Endothelial cell of umbilical vein (primary cell): ENCODE results near the gene BRF1. TPM values are rescaled to one million over a fixed set of nuclear protein-coding genes. Genes with fewer than 3 reads are reported as not detected.

Experiments
- BruUV-seq: library from RNA; stranded (reverse); fragments of 400-500 nt; replicated peaks from 2 replicates; lab custom pipeline; 2021; lab: Mats Ljungman, UMichigan
- CTCF ChIA-PET: fragments of 300-600, 350-600 bp; sonication (Branson Sonifier 250); formaldehyde crosslinking; loops from one replicate; lab custom pipeline; 2021; ENCODE audit warnings: antibody characterized with exemption, inconsistent platforms; lab: Charles Lee
- POLR2A ChIA-PET: fragments of 300-600, 350-600 bp; sonication (Branson Sonifier 250); formaldehyde crosslinking; loops from one replicate; lab custom pipeline; 2021; ENCODE audit warnings: antibody characterized with exemption, inconsistent platforms; lab: Charles Lee
- DNase-seq: peaks from one replicate; pipeline ENCODE4 v3.0.0-alpha.2; 2011; ENCODE audit warnings: low read depth, low spot score
- FAIRE-seq: peaks from 2 replicates; lab custom pipeline; 2011; peaks lifted over from hg19 to GRCh38; lab: Jason Lieb, UNC
- H2AFZ ChIP-seq: 2 replicates; pipeline ENCODE4 v1.6.0; 2012; ENCODE audit warnings: low read depth, low read length, control low read depth, inconsistent platforms
- H3K27ac ChIP-seq: 2 replicates; pipeline ENCODE4 v1.5.1; 2011; ENCODE audit warnings: low read depth, mild to moderate bottlenecking, control low read depth, low read length, moderate library complexity; ENCODE audit not compliant: insufficient read depth
- H3K27me3 ChIP-seq, 2 experiments: 2 replicates each; pipeline versions ENCODE4 v1.6.0 to v1.6.1; 2011; ENCODE audit warnings: low read length in 2 of 2, mixed read lengths in 1 of 2; ENCODE audit not compliant: control insufficient read depth in 2 of 2, insufficient read depth in 2 of 2
- H3K36me3 ChIP-seq, 2 experiments: 2 replicates in 1 of 2; 3 replicates in 1 of 2; pipeline ENCODE4 v1.5.1; 2011; ENCODE audit warnings: low read length in 2 of 2, mild to moderate bottlenecking in 1 of 2, moderate library complexity in 1 of 2; ENCODE audit not compliant: control insufficient read depth in 2 of 2, insufficient read depth in 2 of 2; ENCODE audit errors: extremely low read depth in 1 of 2
- H3K4me1 ChIP-seq: 3 replicates; pipeline ENCODE4 v1.5.1; 2011; ENCODE audit warnings: mild to moderate bottlenecking, low read length; ENCODE audit not compliant: control insufficient read depth, insufficient read depth; ENCODE audit errors: extremely low read depth
- H3K4me2 ChIP-seq: 2 replicates; pipeline ENCODE4 v1.6.1; 2011; ENCODE audit warnings: low read length, control low read depth, mixed read lengths; ENCODE audit not compliant: insufficient read depth
- H3K4me3 ChIP-seq, 3 experiments: fragments of 200-600 bp in 1 of 3; sonication (generic), shearing (Covaris generic) in 1 of 3; replicated peaks in 1 of 3; 2 replicates each; pipeline ENCODE4 v1.5.1; 2011 to 2016; ENCODE audit warnings: control low read depth in 3 of 3, low read length in 3 of 3, mild to moderate bottlenecking in 2 of 3, inconsistent platforms in 1 of 3, low read depth in 1 of 3, moderate library complexity in 1 of 3; ENCODE audit not compliant: insufficient read depth in 1 of 3
- H3K79me2 ChIP-seq: 2 replicates; pipeline ENCODE4 v1.6.0; 2012; ENCODE audit warnings: low read length, inconsistent platforms; ENCODE audit not compliant: control insufficient read depth, insufficient read depth
- H3K9ac ChIP-seq: replicated peaks from 2 replicates; pipeline ENCODE3; 2011; ENCODE audit warnings: low read length, control low read depth; ENCODE audit not compliant: insufficient read depth; ENCODE audit errors: extremely low read depth
- H3K9me1 ChIP-seq: replicated peaks from 3 replicates; pipeline ENCODE4 v1.6.0; 2011; ENCODE audit warnings: mild to moderate bottlenecking, low read length; ENCODE audit not compliant: control insufficient read depth, insufficient read depth; ENCODE audit errors: extremely low read depth
- H3K9me3 ChIP-seq: replicated peaks from 2 replicates; pipeline ENCODE4 v1.5.1; 2012; ENCODE audit warnings: low read length, inconsistent platforms; ENCODE audit not compliant: control insufficient read depth, insufficient read depth
- H4K20me1 ChIP-seq: replicated peaks from 2 replicates; pipeline ENCODE3; 2011; ENCODE audit warnings: mild to moderate bottlenecking, low read length; ENCODE audit not compliant: control insufficient read depth, insufficient read depth; ENCODE audit errors: extremely low read depth
- EZH2 ChIP-seq: IDR thresholded peaks from 2 replicates; pipeline ENCODE4 v1.6.1; 2012; ENCODE audit warnings: borderline replicate concordance, low read depth, mild to moderate bottlenecking, moderate library complexity, low read length, inconsistent platforms; ENCODE audit not compliant: severe bottlenecking
- FOS ChIP-seq: IDR thresholded peaks from 2 replicates; pipeline ENCODE4 v1.6.1; 2011; ENCODE audit warnings: mild to moderate bottlenecking, low read length, moderate library complexity, borderline replicate concordance; ENCODE audit not compliant: insufficient read depth
- MAX ChIP-seq: IDR thresholded peaks from 2 replicates; pipeline ENCODE4 v1.6.1; 2011; ENCODE audit not compliant: insufficient read depth, insufficient read length
- MYC ChIP-seq: IDR thresholded peaks from one replicate; pipeline ENCODE4 v1.6.1; 2011; ENCODE audit warnings: mild to moderate bottlenecking, low read depth, low read length
- POLR2AphosphoS5 ChIP-seq: IDR thresholded peaks from 2 replicates; pipeline ENCODE4 v1.6.1; 2012; ENCODE audit warnings: low read depth, mild to moderate bottlenecking, control low read depth, low read length, moderate library complexity; ENCODE audit not compliant: insufficient read depth
- dilution Hi-C: fragments of 300-500 bp; cut with MboI; formaldehyde crosslinking; loops from one replicate; pipeline ENCODE4 v1.15.0; 2019; ENCODE audit warnings: low sequenced_read_pairs; ENCODE audit not compliant: extremely low pct_ligation_motif_present
- intact Hi-C: fragments of 100-400 bp; cut with micrococcal nuclease; formaldehyde crosslinking; loops from one replicate; pipeline ENCODE4 v1.10.0; 2022
- polyA plus RNA-seq, 4 experiments: library from polyadenylated mRNA; depleted of rRNA in 3 of 4; stranded (reverse) in 3 of 4; unstranded in 1 of 4; fragments of >200 nt; gene quantifications; 2 replicates each; pipeline versions ENCODE4 v1.2.1 to v1.2.3, GENCODE V29; 2011 to 2012; ENCODE audit warnings: missing spikeins in 1 of 4
- total RNA-seq: library from RNA; stranded (reverse); gene quantifications from 2 replicates; pipeline ENCODE4 v1.2.3, GENCODE V29; 2021
- TF ChIP-seq, protein P1 (sequence below), 2 donors: IDR thresholded peaks; 1 replicate in 1 of 2; 2 replicates in 1 of 2; pipeline ENCODE4 v1.5.1; 2011; ENCODE audit warnings: low read length in 2 of 2, mild to moderate bottlenecking in 2 of 2, moderate library complexity in 2 of 2, control low read depth in 1 of 2, inconsistent platforms in 1 of 2, low read depth in 1 of 2; ENCODE audit not compliant: insufficient read depth in 1 of 2; ENCODE audit errors: extremely low read depth in 1 of 2

The BRF1 gene
- total and polyA plus RNA-seq, 2 donors (not counting 3 experiments of a cell fraction or from before 2014, with no cell fraction given) = 19.0 to 47.2 TPM

GRCh38 chr14:105325303-105325702, 24.5 kb upstream of the BRF1 start:
- no peak for TF ChIP-seq POLR2AphosphoS5
- TF ChIP-seq MAX = no peak
- TF ChIP-seq, protein P1, sequence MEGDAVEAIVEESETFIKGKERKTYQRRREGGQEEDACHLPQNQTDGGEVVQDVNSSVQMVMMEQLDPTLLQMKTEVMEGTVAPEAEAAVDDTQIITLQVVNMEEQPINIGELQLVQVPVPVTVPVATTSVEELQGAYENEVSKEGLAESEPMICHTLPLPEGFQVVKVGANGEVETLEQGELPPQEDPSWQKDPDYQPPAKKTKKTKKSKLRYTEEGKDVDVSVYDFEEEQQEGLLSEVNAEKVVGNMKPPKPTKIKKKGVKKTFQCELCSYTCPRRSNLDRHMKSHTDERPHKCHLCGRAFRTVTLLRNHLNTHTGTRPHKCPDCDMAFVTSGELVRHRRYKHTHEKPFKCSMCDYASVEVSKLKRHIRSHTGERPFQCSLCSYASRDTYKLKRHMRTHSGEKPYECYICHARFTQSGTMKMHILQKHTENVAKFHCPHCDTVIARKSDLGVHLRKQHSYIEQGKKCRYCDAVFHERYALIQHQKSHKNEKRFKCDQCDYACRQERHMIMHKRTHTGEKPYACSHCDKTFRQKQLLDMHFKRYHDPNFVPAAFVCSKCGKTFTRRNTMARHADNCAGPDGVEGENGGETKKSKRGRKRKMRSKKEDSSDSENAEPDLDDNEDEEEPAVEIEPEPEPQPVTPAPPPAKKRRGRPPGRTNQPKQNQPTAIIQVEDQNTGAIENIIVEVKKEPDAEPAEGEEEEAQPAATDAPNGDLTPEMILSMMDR (IDR thresholded peaks at IDR 0.05; ENCODE audit: extremely low read depth in 1 of 2, insufficient read depth in 1 of 2, low read depth in 1 of 2, low read length in 2 of 2) = no peak
- no peak for TF ChIP-seq FOS
- no peak for TF ChIP-seq EZH2
- no peak for TF ChIP-seq MYC
- FAIRE-seq (no peak), DNase-seq (no peak)
- H3K4me3 ChIP-seq = no peak overlapping the region
- BruUV-seq = no TSS peak
- ChIA-PET POLR2A (interaction anchor here (0.6 kb wide), 1 partner anchor 98 kb away, joined by 3 read pairs; no protein-coding TSS in a partner anchor), CTCF (no interaction called here)
- no peaks in the 10 kb centered on the region for H3K9me1 ChIP-seq
- H3K9ac ChIP-seq = no peak overlapping the region
- intact Hi-C loops = no loop called here
- no peaks in the 10 kb centered on the region for H3K27me3 ChIP-seq
- no peaks in the 10 kb centered on the region for H3K36me3 ChIP-seq
- H3K4me1 ChIP-seq = peaks cover 2% of the 10 kb centered on the region
- dilution Hi-C loops = no loop called here
- no peaks in the 10 kb centered on the region for H4K20me1 ChIP-seq
- no peak overlapping the region for H3K4me2 ChIP-seq
- H3K79me2 ChIP-seq = peaks cover 11% of the 10 kb centered on the region
- no peaks in the 10 kb centered on the region for H3K9me3 ChIP-seq
- no peak overlapping the region for H3K27ac ChIP-seq
- no peak overlapping the region for H2AFZ ChIP-seq
